ENCODE results near the gene CTSC. TPM values are rescaled to one million over a fixed set of nuclear protein-coding genes. Genes with fewer than 3 reads are reported as not detected.

CTSC gene
- total RNA-seq = 82.4 and 82.6 TPM in 2 replicates

GRCh38 chr11:88337181-88337986 lies at the start of gene CTSC:
CTSC (minus strand) TSS chr11:88337736; CDS start chr11:88337672, 64 bp downstream.
- H3K9me3 Mint-ChIP-seq = no peaks in the 10 kb centered on the region
- peak; percentile 91 for DNase-seq (ENCODE audit: low spot score)
- H3K27ac Mint-ChIP-seq = peak within 1 kb of the TSS; percentile 96
- peaks cover 39% of the 10 kb centered on the region for H3K36me3 Mint-ChIP-seq (ENCODE audit: low read depth)
- no peaks in the 10 kb centered on the region for H3K27me3 Mint-ChIP-seq (ENCODE audit: low read depth)
- peak within 1 kb of the TSS; percentile 96 for H3K4me3 Mint-ChIP-seq (ENCODE audit: low read depth)
- H3K4me1 Mint-ChIP-seq (ENCODE audit: low read depth) = peaks cover 58% of the 10 kb centered on the region
- intact Hi-C loops (cut with micrococcal nuclease) = loop anchor here (1.0 to 2.0 kb wide), 3 partner anchors 17 to 199 kb away; partner anchors contain the start of gene RAB38

- no peak for DNase-seq (ENCODE audit: low spot score)
- H3K4me1 Mint-ChIP-seq (ENCODE audit: low read depth) = peaks cover 18% of the 10 kb centered on the region
- intact Hi-C loops (cut with micrococcal nuclease) = no loop called here
- H3K9me3 Mint-ChIP-seq = no peaks in the 10 kb centered on the region
- H3K4me3 Mint-ChIP-seq (ENCODE audit: low read depth) = no peak overlapping the region
- no peak overlapping the region for H3K27ac Mint-ChIP-seq
- no peaks in the 10 kb centered on the region for H3K27me3 Mint-ChIP-seq (ENCODE audit: low read depth)
- no peaks in the 10 kb centered on the region for H3K36me3 Mint-ChIP-seq (ENCODE audit: low read depth)
Measured at GRCh38 chr11:88384669-88385005, 47.1 kb upstream of the CTSC start.

- Mint-ChIP-seq H3K9me3 (no peaks in the 10 kb centered on the region), H3K27me3 (ENCODE audit: low read depth) (no peaks in the 10 kb centered on the region), H3K27ac (no peak overlapping the region), H3K36me3 (ENCODE audit: low read depth) (no peaks in the 10 kb centered on the region), H3K4me1 (ENCODE audit: low read depth) (peaks cover 18% of the 10 kb centered on the region), H3K4me3 (ENCODE audit: low read depth) (no peak overlapping the region)
- intact Hi-C loops (cut with micrococcal nuclease) = no loop called here
- no peak for DNase-seq (ENCODE audit: low spot score)
Measured at GRCh38 chr11:88384004-88384668, 46.6 kb upstream of the CTSC start.

- Mint-ChIP-seq H3K36me3 (ENCODE audit: low read depth) (no peaks in the 10 kb centered on the region), H3K4me1 (ENCODE audit: low read depth) (peaks cover 18% of the 10 kb centered on the region), H3K9me3 (no peaks in the 10 kb centered on the region), H3K4me3 (ENCODE audit: low read depth) (no peak overlapping the region), H3K27ac (no peak overlapping the region), H3K27me3 (ENCODE audit: low read depth) (no peaks in the 10 kb centered on the region)
- no peak for DNase-seq (ENCODE audit: low spot score)
- intact Hi-C loops (cut with micrococcal nuclease) = no loop called here
Measured at GRCh38 chr11:88383447-88383846, 45.9 kb upstream of the CTSC start.

DNA sequence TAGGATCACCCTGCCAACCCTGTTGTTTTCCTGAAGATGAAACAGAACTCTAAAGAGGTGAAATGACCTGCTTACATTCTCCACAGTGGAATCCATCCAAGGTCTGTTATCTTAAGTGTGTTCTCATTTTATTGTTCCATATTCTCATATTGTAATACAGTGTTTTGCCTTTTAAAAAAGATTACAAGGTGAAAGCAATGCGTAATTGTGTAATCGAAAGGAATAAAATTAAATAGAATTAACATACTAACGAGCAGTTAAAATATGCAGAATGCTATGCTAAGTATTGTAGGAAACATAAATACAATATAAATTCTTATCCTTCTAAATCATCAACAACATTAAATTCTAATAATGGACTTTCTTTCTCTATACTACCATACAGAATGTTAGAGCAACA lies 41.6 kb upstream of the CTSC start:
- no peak overlapping the region for H3K4me3 Mint-ChIP-seq (ENCODE audit: low read depth)
- no peaks in the 10 kb centered on the region for H3K27me3 Mint-ChIP-seq (ENCODE audit: low read depth)
- H3K4me1 Mint-ChIP-seq (ENCODE audit: low read depth) = peaks cover 17% of the 10 kb centered on the region
- DNase-seq (ENCODE audit: low spot score) = no peak
- H3K27ac Mint-ChIP-seq = no peak overlapping the region
- intact Hi-C loops (cut with micrococcal nuclease) = no loop called here
- H3K36me3 Mint-ChIP-seq (ENCODE audit: low read depth) = peaks cover 4% of the 10 kb centered on the region
- H3K9me3 Mint-ChIP-seq = no peaks in the 10 kb centered on the region

DNA sequence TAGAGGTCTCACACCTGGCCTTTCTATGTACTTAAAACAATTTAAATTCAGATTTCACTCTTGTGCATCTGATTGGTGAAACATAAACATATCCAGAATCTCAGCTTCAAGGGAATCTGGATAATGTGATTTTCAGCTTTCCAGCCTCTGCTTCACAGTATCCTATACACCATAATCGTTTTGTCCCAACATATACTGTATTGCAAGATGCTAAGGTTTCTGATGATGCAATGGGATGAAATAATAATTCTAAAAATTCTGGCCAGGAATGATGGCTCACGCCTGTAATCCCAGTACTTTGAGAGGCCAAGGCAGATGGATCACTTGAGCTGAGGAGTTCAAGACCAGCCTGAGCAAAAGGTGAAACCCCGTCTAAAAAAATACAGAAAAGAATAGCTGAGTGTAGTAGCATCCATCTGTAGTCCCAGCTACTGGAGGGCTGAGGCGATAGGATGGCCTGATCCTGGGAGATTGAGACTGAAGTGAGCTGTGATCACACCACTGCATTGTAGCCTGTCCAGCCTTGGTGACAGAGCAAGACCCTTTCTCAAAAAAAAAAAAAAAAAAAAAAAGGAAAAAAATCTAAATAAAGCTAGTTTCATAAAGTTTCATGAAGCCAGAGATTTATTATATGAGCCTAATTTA lies 41.0 kb upstream of the CTSC start:
- DNase-seq (ENCODE audit: low spot score) = no peak
- no peaks in the 10 kb centered on the region for H3K27me3 Mint-ChIP-seq (ENCODE audit: low read depth)
- H3K4me1 Mint-ChIP-seq (ENCODE audit: low read depth) = peaks cover 14% of the 10 kb centered on the region
- H3K27ac Mint-ChIP-seq = no peak overlapping the region
- H3K9me3 Mint-ChIP-seq = no peaks in the 10 kb centered on the region
- intact Hi-C loops (cut with micrococcal nuclease) = no loop called here
- peaks cover 9% of the 10 kb centered on the region for H3K36me3 Mint-ChIP-seq (ENCODE audit: low read depth)
- H3K4me3 Mint-ChIP-seq (ENCODE audit: low read depth) = no peak overlapping the region

GRCh38 chr11:88377646-88378045 lies 40.1 kb upstream of the CTSC start:
- no peak overlapping the region for H3K27ac Mint-ChIP-seq
- intact Hi-C loops (cut with micrococcal nuclease) = no loop called here
- peaks cover 10% of the 10 kb centered on the region for H3K36me3 Mint-ChIP-seq (ENCODE audit: low read depth)
- no peak for DNase-seq (ENCODE audit: low spot score)
- H3K27me3 Mint-ChIP-seq (ENCODE audit: low read depth) = no peaks in the 10 kb centered on the region
- H3K4me3 Mint-ChIP-seq (ENCODE audit: low read depth) = no peak overlapping the region
- peaks cover 10% of the 10 kb centered on the region for H3K4me1 Mint-ChIP-seq (ENCODE audit: low read depth)
- no peaks in the 10 kb centered on the region for H3K9me3 Mint-ChIP-seq

- Mint-ChIP-seq H3K9me3 (no peaks in the 10 kb centered on the region), H3K36me3 (ENCODE audit: low read depth) (peaks cover 10% of the 10 kb centered on the region), H3K4me3 (ENCODE audit: low read depth) (no peak overlapping the region), H3K27ac (no peak overlapping the region), H3K4me1 (ENCODE audit: low read depth) (peaks cover 10% of the 10 kb centered on the region), H3K27me3 (ENCODE audit: low read depth) (no peaks in the 10 kb centered on the region)
- intact Hi-C loops (cut with micrococcal nuclease) = no loop called here
- DNase-seq (ENCODE audit: low spot score) = no peak
Measured at GRCh38 chr11:88377144-88377543, 39.6 kb upstream of the CTSC start.

DNA sequence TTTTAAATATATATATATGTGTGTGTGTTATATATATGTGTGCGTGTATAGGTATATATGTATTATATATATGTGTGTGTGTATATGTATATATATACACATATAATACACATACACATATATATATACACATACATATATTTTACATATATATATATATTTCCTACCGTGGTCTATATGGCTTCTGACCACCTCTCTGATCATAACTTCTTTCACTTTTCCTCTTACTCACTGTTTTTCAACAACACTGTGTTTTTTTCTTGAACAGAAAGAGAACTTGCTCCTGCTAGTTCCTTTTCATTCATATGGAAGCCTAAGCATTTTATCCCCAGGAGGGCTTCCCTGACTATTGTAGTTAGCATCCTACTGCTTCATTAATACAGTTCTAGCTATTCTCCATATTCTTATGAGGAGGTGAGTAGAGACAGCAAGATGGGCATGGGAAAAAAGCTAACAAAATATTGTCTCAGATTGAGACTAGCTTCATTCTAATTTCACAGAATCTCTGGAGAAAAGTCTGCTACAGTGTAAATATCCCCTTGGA lies 38.5 kb upstream of the CTSC start:
- Mint-ChIP-seq H3K4me3 (ENCODE audit: low read depth) (no peak overlapping the region), H3K36me3 (ENCODE audit: low read depth) (peaks cover 10% of the 10 kb centered on the region), H3K27me3 (ENCODE audit: low read depth) (no peaks in the 10 kb centered on the region), H3K27ac (no peak overlapping the region), H3K4me1 (ENCODE audit: low read depth) (peaks cover 17% of the 10 kb centered on the region), H3K9me3 (no peaks in the 10 kb centered on the region)
- intact Hi-C loops (cut with micrococcal nuclease) = no loop called here
- DNase-seq (ENCODE audit: low spot score) = no peak

GRCh38 chr11:88370782-88371181 lies 33.2 kb upstream of the CTSC start:
- no peak overlapping the region for H3K27ac Mint-ChIP-seq
- no peak for DNase-seq (ENCODE audit: low spot score)
- H3K27me3 Mint-ChIP-seq (ENCODE audit: low read depth) = no peaks in the 10 kb centered on the region
- H3K36me3 Mint-ChIP-seq (ENCODE audit: low read depth) = peaks cover 6% of the 10 kb centered on the region
- intact Hi-C loops (cut with micrococcal nuclease) = no loop called here
- H3K4me1 Mint-ChIP-seq (ENCODE audit: low read depth) = peaks cover 24% of the 10 kb centered on the region
- H3K9me3 Mint-ChIP-seq = no peaks in the 10 kb centered on the region
- H3K4me3 Mint-ChIP-seq (ENCODE audit: low read depth) = no peak overlapping the region

DNA sequence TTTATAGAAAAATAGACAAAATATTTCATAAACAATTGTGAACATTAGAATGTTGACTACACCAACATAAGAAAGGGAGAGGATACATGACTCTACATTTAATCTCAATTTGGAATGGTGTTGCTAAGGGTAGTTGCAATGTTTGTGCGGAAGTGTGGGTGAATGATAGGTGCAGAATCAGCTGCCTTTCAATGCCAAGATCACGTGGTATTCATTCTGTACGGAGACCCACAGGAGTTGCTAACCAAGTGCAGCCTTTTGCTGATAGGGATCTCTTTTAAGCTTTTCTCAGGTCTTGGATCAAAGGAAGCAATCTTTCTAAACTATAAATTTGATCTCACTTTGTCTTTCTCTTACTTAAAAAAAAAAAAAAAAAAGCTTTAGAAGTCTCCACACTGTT lies 29.8 kb upstream of the CTSC start:
- peak; percentile 35 for DNase-seq (ENCODE audit: low spot score)
- Mint-ChIP-seq H3K27ac (no peak overlapping the region), H3K4me3 (ENCODE audit: low read depth) (no peak overlapping the region), H3K27me3 (ENCODE audit: low read depth) (no peaks in the 10 kb centered on the region), H3K36me3 (ENCODE audit: low read depth) (no peaks in the 10 kb centered on the region), H3K4me1 (ENCODE audit: low read depth) (peaks cover 37% of the 10 kb centered on the region), H3K9me3 (no peaks in the 10 kb centered on the region)
- intact Hi-C loops (cut with micrococcal nuclease) = loop anchor here (1.0 kb wide), 1 partner anchor 8 kb away; no protein-coding TSS in a partner anchor

DNA sequence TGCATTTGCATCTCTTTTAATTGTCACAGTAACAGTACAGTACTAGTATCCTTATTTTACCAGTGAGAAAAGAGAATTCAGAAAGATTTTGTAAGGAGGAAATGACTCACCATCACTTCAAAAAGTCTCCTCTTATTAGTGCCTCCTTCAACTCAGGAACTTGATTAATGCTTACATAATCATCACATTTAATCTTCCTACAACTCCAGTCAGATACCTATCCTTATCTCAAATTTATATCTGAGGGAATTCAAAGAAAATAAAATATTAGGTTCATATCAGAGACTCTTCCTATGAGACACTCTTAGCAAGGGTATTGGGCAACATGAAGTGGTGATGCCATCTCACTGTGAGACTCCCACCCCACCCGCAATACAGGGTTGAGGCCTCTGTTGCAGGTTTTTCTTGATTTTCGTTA lies 26.1 kb upstream of the CTSC start:
- Mint-ChIP-seq H3K36me3 (ENCODE audit: low read depth) (no peaks in the 10 kb centered on the region), H3K27me3 (ENCODE audit: low read depth) (no peaks in the 10 kb centered on the region), H3K4me3 (ENCODE audit: low read depth) (no peak overlapping the region), H3K27ac (no peak overlapping the region), H3K9me3 (no peaks in the 10 kb centered on the region), H3K4me1 (ENCODE audit: low read depth) (peaks cover 37% of the 10 kb centered on the region)
- intact Hi-C loops (cut with micrococcal nuclease) = no loop called here
- no peak for DNase-seq (ENCODE audit: low spot score)

GRCh38 chr11:88363004-88363403 lies 25.5 kb upstream of the CTSC start:
- DNase-seq (ENCODE audit: low spot score) = no peak
- intact Hi-C loops (cut with micrococcal nuclease) = no loop called here
- H3K4me3 Mint-ChIP-seq (ENCODE audit: low read depth) = no peak overlapping the region
- H3K36me3 Mint-ChIP-seq (ENCODE audit: low read depth) = no peaks in the 10 kb centered on the region
- peaks cover 42% of the 10 kb centered on the region for H3K4me1 Mint-ChIP-seq (ENCODE audit: low read depth)
- H3K27ac Mint-ChIP-seq = no peak overlapping the region
- no peaks in the 10 kb centered on the region for H3K27me3 Mint-ChIP-seq (ENCODE audit: low read depth)
- no peaks in the 10 kb centered on the region for H3K9me3 Mint-ChIP-seq
